Measurements from ENCODE around the gene GALNT1.
"Not testable (repeated sequence)": the region's sequence is repeated elsewhere in the genome, so short reads cannot be mapped to it uniquely, and the experiment has no call there.

GALNT1 gene

GRCh38 chr18:35581546-35581897 is at the start of gene GALNT1:
Gene GALNT1 (plus strand): TSS chr18:35581740. CDS start chr18:35654663, 72,923 bp downstream.
- Histone ChIP-seq H3K4me1 (ENCODE audit: control insufficient read depth, insufficient read depth, low read length) (peaks cover 27% of the 10 kb centered on the region), H3K4me3 (ENCODE audit: low read length) (peak within 1 kb of the TSS; percentile 87), H3K36me3 (ENCODE audit: control insufficient read depth, insufficient read depth, low read length, severe bottlenecking) (no peaks in the 10 kb centered on the region), H3K27me3 (replicated peaks; ENCODE audit: control insufficient read depth, insufficient read depth, low read length) (no peaks in the 10 kb centered on the region), H3K9me3 (ENCODE audit: control insufficient read depth, low read length) (no peaks in the 10 kb centered on the region), H3K9ac (ENCODE audit: low read length) (peak within 1 kb of the TSS; percentile 89)
- DNase-seq (ENCODE audit: low read depth) = peak; percentile 62

GRCh38 chr18:35533916-35534405 is 47.6 kb upstream of the GALNT1 start:
- H3K36me3 ChIP-seq (ENCODE audit: control insufficient read depth, insufficient read depth, low read length, severe bottlenecking) = no peaks in the 10 kb centered on the region
- no peak overlapping the region for H3K4me3 ChIP-seq (ENCODE audit: low read length)
- no peaks in the 10 kb centered on the region for H3K27me3 ChIP-seq (replicated peaks; ENCODE audit: control insufficient read depth, insufficient read depth, low read length)
- peaks cover 17% of the 10 kb centered on the region for H3K9me3 ChIP-seq (ENCODE audit: control insufficient read depth, low read length)
- H3K4me1 ChIP-seq (ENCODE audit: control insufficient read depth, insufficient read depth, low read length) = no peaks in the 10 kb centered on the region
- no peak overlapping the region for H3K9ac ChIP-seq (ENCODE audit: low read length)
- DNase-seq (ENCODE audit: low read depth) = peak; percentile 32

GRCh38 chr18:35535297-35535696 is 46.2 kb upstream of the GALNT1 start:
- Histone ChIP-seq H3K9me3 (ENCODE audit: control insufficient read depth, low read length) (peaks cover 19% of the 10 kb centered on the region), H3K4me3 (ENCODE audit: low read length) (no peak overlapping the region), H3K27me3 (replicated peaks; ENCODE audit: control insufficient read depth, insufficient read depth, low read length) (no peaks in the 10 kb centered on the region), H3K36me3 (ENCODE audit: control insufficient read depth, insufficient read depth, low read length, severe bottlenecking) (no peaks in the 10 kb centered on the region), H3K4me1 (ENCODE audit: control insufficient read depth, insufficient read depth, low read length) (no peaks in the 10 kb centered on the region), H3K9ac (ENCODE audit: low read length) (no peak overlapping the region)
- DNase-seq (ENCODE audit: low read depth) = no peak

- DNase-seq (ENCODE audit: low read depth) = no peak
- H3K9ac ChIP-seq (ENCODE audit: low read length) = no peak overlapping the region
- H3K4me3 ChIP-seq (ENCODE audit: low read length) = no peak overlapping the region
- H3K27me3 ChIP-seq (replicated peaks; ENCODE audit: control insufficient read depth, insufficient read depth, low read length) = no peaks in the 10 kb centered on the region
- peaks cover 5% of the 10 kb centered on the region for H3K9me3 ChIP-seq (ENCODE audit: control insufficient read depth, low read length)
- H3K4me1 ChIP-seq (ENCODE audit: control insufficient read depth, insufficient read depth, low read length) = no peaks in the 10 kb centered on the region
- H3K36me3 ChIP-seq (ENCODE audit: control insufficient read depth, insufficient read depth, low read length, severe bottlenecking) = no peaks in the 10 kb centered on the region
Observed at GRCh38 chr18:35542356-35542755, 39.2 kb upstream of the GALNT1 start.

GRCh38 chr18:35547008-35547605 is 34.4 kb upstream of the GALNT1 start:
- no peak for DNase-seq (ENCODE audit: low read depth)
- H3K27me3 ChIP-seq (replicated peaks; ENCODE audit: control insufficient read depth, insufficient read depth, low read length) = no peaks in the 10 kb centered on the region
- no peak overlapping the region for H3K4me3 ChIP-seq (ENCODE audit: low read length)

GRCh38 chr18:35549564-35549963 is 32.0 kb upstream of the GALNT1 start:
- no peak overlapping the region for H3K4me3 ChIP-seq (ENCODE audit: low read length)
- no peaks in the 10 kb centered on the region for H3K36me3 ChIP-seq (ENCODE audit: control insufficient read depth, insufficient read depth, low read length, severe bottlenecking)
- no peak for DNase-seq (ENCODE audit: low read depth)
- no peak overlapping the region for H3K9ac ChIP-seq (ENCODE audit: low read length)
- H3K4me1 ChIP-seq (ENCODE audit: control insufficient read depth, insufficient read depth, low read length) = no peaks in the 10 kb centered on the region
- no peaks in the 10 kb centered on the region for H3K27me3 ChIP-seq (replicated peaks; ENCODE audit: control insufficient read depth, insufficient read depth, low read length)
- no peaks in the 10 kb centered on the region for H3K9me3 ChIP-seq (ENCODE audit: control insufficient read depth, low read length)

More at GRCh38 chr18:35547008-35547605, 34.4 kb upstream of the GALNT1 start:
- H3K9ac ChIP-seq (ENCODE audit: low read length) = no peak overlapping the region
- no peaks in the 10 kb centered on the region for H3K36me3 ChIP-seq (ENCODE audit: control insufficient read depth, insufficient read depth, low read length, severe bottlenecking)
- H3K4me1 ChIP-seq (ENCODE audit: control insufficient read depth, insufficient read depth, low read length) = no peaks in the 10 kb centered on the region
- no peaks in the 10 kb centered on the region for H3K9me3 ChIP-seq (ENCODE audit: control insufficient read depth, low read length)

GRCh38 chr18:35553300-35553699 is 28.2 kb upstream of the GALNT1 start:
- Histone ChIP-seq H3K36me3 (ENCODE audit: control insufficient read depth, insufficient read depth, low read length, severe bottlenecking) (no peaks in the 10 kb centered on the region), H3K9ac (ENCODE audit: low read length) (no peak overlapping the region), H3K4me1 (ENCODE audit: control insufficient read depth, insufficient read depth, low read length) (no peaks in the 10 kb centered on the region), H3K27me3 (replicated peaks; ENCODE audit: control insufficient read depth, insufficient read depth, low read length) (no peaks in the 10 kb centered on the region), H3K4me3 (ENCODE audit: low read length) (no peak overlapping the region), H3K9me3 (ENCODE audit: control insufficient read depth, low read length) (no peaks in the 10 kb centered on the region)
- no peak for DNase-seq (ENCODE audit: low read depth)

- not testable (repeated sequence) for H3K36me3 ChIP-seq (ENCODE audit: control insufficient read depth, insufficient read depth, low read length, severe bottlenecking); H3K4me3 ChIP-seq (ENCODE audit: low read length); H3K9me3 ChIP-seq (ENCODE audit: control insufficient read depth, low read length); DNase-seq (ENCODE audit: low read depth); H3K9ac ChIP-seq (ENCODE audit: low read length); H3K27me3 ChIP-seq (replicated peaks; ENCODE audit: control insufficient read depth, insufficient read depth, low read length); H3K4me1 ChIP-seq (ENCODE audit: control insufficient read depth, insufficient read depth, low read length)
Observed at GRCh38 chr18:35555538-35555937, 26.0 kb upstream of the GALNT1 start.

GRCh38 chr18:35559867-35560266 is 21.7 kb upstream of the GALNT1 start:
- H3K9ac ChIP-seq (ENCODE audit: low read length) = no peak overlapping the region
- no peaks in the 10 kb centered on the region for H3K36me3 ChIP-seq (ENCODE audit: control insufficient read depth, insufficient read depth, low read length, severe bottlenecking)
- H3K9me3 ChIP-seq (ENCODE audit: control insufficient read depth, low read length) = no peaks in the 10 kb centered on the region
- no peak for DNase-seq (ENCODE audit: low read depth)
- no peaks in the 10 kb centered on the region for H3K4me1 ChIP-seq (ENCODE audit: control insufficient read depth, insufficient read depth, low read length)
- no peaks in the 10 kb centered on the region for H3K27me3 ChIP-seq (replicated peaks; ENCODE audit: control insufficient read depth, insufficient read depth, low read length)
- no peak overlapping the region for H3K4me3 ChIP-seq (ENCODE audit: low read length)

GRCh38 chr18:35564795-35565453 is 16.6 kb upstream of the GALNT1 start:
- no peak for DNase-seq (ENCODE audit: low read depth)
- H3K27me3 ChIP-seq (replicated peaks; ENCODE audit: control insufficient read depth, insufficient read depth, low read length) = no peaks in the 10 kb centered on the region
- no peaks in the 10 kb centered on the region for H3K4me1 ChIP-seq (ENCODE audit: control insufficient read depth, insufficient read depth, low read length)
- no peak overlapping the region for H3K9ac ChIP-seq (ENCODE audit: low read length)
- H3K36me3 ChIP-seq (ENCODE audit: control insufficient read depth, insufficient read depth, low read length, severe bottlenecking) = no peaks in the 10 kb centered on the region
- no peak overlapping the region for H3K4me3 ChIP-seq (ENCODE audit: low read length)
- H3K9me3 ChIP-seq (ENCODE audit: control insufficient read depth, low read length) = no peaks in the 10 kb centered on the region

- H3K36me3 ChIP-seq (ENCODE audit: control insufficient read depth, insufficient read depth, low read length, severe bottlenecking) = no peaks in the 10 kb centered on the region
- no peak overlapping the region for H3K9ac ChIP-seq (ENCODE audit: low read length)
- no peak for DNase-seq (ENCODE audit: low read depth)
- H3K9me3 ChIP-seq (ENCODE audit: control insufficient read depth, low read length) = no peaks in the 10 kb centered on the region
- H3K27me3 ChIP-seq (replicated peaks; ENCODE audit: control insufficient read depth, insufficient read depth, low read length) = no peaks in the 10 kb centered on the region
- no peaks in the 10 kb centered on the region for H3K4me1 ChIP-seq (ENCODE audit: control insufficient read depth, insufficient read depth, low read length)
- H3K4me3 ChIP-seq (ENCODE audit: low read length) = no peak overlapping the region
Observed at GRCh38 chr18:35566019-35566418, 15.5 kb upstream of the GALNT1 start.

Data from adipocyte (in vitro differentiated cells).